ENCODE results near the gene SRF. TPM values are rescaled to one million over a fixed set of nuclear protein-coding genes. Genes with fewer than 3 reads are reported as not detected.

The SRF gene
- total and polyA plus RNA-seq, 12 donors = 7.3 to 30.9 (median 23.0) TPM

- Histone ChIP-seq H3K4me3 (no peak overlapping the region), H3K4me1 (replicated peaks in 1 of 2) (peaks cover 5 to 23% of the 10 kb centered on the region in 2 donors), H3K27me3 (no peaks in the 10 kb centered on the region), H3K36me3 (replicated peaks in 1 of 2) (peaks cover 0 to 55% of the 10 kb centered on the region in 2 donors), H3K9me3 (replicated peaks in 1 of 3) (no peaks in the 10 kb centered on the region), H3K27ac (no peak overlapping the region)
- TF ChIP-seq, protein P1, sequence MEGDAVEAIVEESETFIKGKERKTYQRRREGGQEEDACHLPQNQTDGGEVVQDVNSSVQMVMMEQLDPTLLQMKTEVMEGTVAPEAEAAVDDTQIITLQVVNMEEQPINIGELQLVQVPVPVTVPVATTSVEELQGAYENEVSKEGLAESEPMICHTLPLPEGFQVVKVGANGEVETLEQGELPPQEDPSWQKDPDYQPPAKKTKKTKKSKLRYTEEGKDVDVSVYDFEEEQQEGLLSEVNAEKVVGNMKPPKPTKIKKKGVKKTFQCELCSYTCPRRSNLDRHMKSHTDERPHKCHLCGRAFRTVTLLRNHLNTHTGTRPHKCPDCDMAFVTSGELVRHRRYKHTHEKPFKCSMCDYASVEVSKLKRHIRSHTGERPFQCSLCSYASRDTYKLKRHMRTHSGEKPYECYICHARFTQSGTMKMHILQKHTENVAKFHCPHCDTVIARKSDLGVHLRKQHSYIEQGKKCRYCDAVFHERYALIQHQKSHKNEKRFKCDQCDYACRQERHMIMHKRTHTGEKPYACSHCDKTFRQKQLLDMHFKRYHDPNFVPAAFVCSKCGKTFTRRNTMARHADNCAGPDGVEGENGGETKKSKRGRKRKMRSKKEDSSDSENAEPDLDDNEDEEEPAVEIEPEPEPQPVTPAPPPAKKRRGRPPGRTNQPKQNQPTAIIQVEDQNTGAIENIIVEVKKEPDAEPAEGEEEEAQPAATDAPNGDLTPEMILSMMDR (IDR thresholded peaks at IDR 0.05) = no peak
- TF ChIP-seq POLR2A (IDR thresholded peaks at IDR 0.05) = no peak
- intact Hi-C loops (cut with DNase I) = no loop called here
- DNase-seq = peak in 1 of 7 donors; percentile 8
- 94 to 99% (median 97%) methylated on average over 4 of the region's 4 CpGs for WGBS, 4 donors
These were observed 12.4 kb downstream of the SRF start for GRCh38 chr6:43183441-43183840.

- peaks cover 0 to 46% of the 10 kb centered on the region in 2 donors for H3K36me3 ChIP-seq (replicated peaks in 1 of 2)
- no peaks in the 10 kb centered on the region for H3K9me3 ChIP-seq (replicated peaks in 1 of 3)
- intact Hi-C loops (cut with DNase I) = no loop called here
- H3K4me3 ChIP-seq = no peak overlapping the region
- no peak overlapping the region for H3K27ac ChIP-seq
- H3K27me3 ChIP-seq = no peaks in the 10 kb centered on the region
- 92 to 95% (median 92%) methylated on average over 13 to 21 of the region's 21 CpGs for WGBS, 4 donors
- peak in 1 of 7 donors; percentile 14 for DNase-seq
- H3K4me1 ChIP-seq (replicated peaks in 1 of 2) = peaks cover 5 to 23% of the 10 kb centered on the region in 2 donors
- TF ChIP-seq, protein P1 (IDR thresholded peaks at IDR 0.05) = no peak
- no peak for TF ChIP-seq POLR2A (IDR thresholded peaks at IDR 0.05)
These were observed 13.4 kb downstream of the SRF start for GRCh38 chr6:43184268-43184985.

DNA sequence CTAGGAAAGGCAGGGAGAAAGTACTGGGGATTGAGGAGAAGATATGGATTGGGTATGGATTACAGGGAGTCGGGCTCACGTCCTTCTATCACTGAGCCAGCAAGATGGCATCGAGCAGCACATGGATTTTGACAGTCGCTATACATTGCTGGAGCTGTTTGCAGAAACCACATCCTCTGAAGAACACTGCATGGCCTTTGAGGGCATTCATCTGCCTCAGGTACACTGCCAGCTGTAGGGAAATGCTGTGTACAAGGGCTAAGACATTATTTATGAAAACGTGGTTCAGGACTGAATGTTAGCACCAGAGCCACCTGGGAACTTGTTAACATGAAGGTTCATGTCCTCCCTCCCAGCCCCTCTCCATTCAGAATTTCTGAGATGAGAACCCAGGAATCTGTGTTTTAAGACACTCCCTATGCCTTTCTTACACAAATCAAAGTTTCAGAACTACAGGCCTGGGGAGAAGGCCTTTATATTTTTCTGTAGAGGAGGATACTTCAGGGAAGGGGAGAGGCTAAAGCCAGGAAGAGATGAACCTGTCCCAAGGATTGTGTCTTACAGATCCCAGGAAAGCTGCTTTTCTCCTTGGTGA is 14.4 kb downstream of the SRF start:
- Histone ChIP-seq H3K27ac (no peak overlapping the region), H3K9me3 (replicated peaks in 1 of 3) (no peaks in the 10 kb centered on the region), H3K36me3 (replicated peaks in 1 of 2) (peaks cover 0 to 41% of the 10 kb centered on the region in 2 donors), H3K4me1 (replicated peaks in 1 of 2) (peaks cover 5 to 23% of the 10 kb centered on the region in 2 donors), H3K27me3 (no peaks in the 10 kb centered on the region), H3K4me3 (no peak overlapping the region)
- intact Hi-C loops (cut with DNase I) = no loop called here
- TF ChIP-seq, protein P1 (IDR thresholded peaks at IDR 0.05) = no peak
- TF ChIP-seq POLR2A (IDR thresholded peaks at IDR 0.05) = no peak
- no peak for DNase-seq
- 68 to 81% (median 77%) methylated on average over 5 of the region's 5 CpGs for WGBS, 4 donors

DNA sequence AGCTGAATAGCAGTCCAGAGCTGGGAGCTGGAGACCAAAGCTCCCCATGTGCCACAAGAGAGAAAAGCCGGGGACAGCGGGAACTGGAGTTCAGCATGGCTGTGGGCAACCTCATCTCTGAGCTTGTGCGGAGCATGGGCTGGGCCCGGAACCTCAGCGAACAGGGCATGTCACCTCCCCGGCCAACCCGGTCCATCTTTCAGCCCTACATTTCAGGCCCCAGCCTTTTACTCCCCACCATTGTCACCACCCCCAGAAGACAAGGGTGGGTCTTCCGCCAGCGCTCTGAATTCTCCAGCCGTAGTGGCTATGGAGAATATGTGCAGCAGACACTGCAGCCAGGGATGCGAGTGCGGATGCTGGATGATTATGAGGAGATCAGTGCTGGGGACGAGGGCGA is 14.9 kb downstream of the SRF start:
- TF ChIP-seq, protein P1 (IDR thresholded peaks at IDR 0.05) = no peak
- Histone ChIP-seq H3K4me1 (replicated peaks in 1 of 2) (peaks cover 5 to 23% of the 10 kb centered on the region in 2 donors), H3K36me3 (replicated peaks in 1 of 2) (peaks cover 0 to 44% of the 10 kb centered on the region in 2 donors), H3K4me3 (no peak overlapping the region), H3K9me3 (replicated peaks in 1 of 3) (no peaks in the 10 kb centered on the region), H3K27ac (no peak overlapping the region), H3K27me3 (no peaks in the 10 kb centered on the region)
- WGBS, 4 donors = 96 to 98% (median 96%) methylated on average over 14 of the region's 14 CpGs
- no peak for DNase-seq
- intact Hi-C loops (cut with DNase I) = no loop called here
